ENCODE data around the gene ADAMTS2. TPM values are rescaled to one million over a fixed set of nuclear protein-coding genes. Genes with fewer than 3 reads are reported as not detected.

ADAMTS2 gene
- total RNA-seq, 1 experiment from 2014 or later = not detected

- no peak for DNase-seq (ENCODE audit: extremely low read depth, low read depth)
Measured at GRCh38 chr5:179207920-179208705, 137.1 kb downstream of the ADAMTS2 start.

GRCh38 chr5:179207470-179207869 is 137.8 kb downstream of the ADAMTS2 start:
- DNase-seq (ENCODE audit: extremely low read depth, low read depth) = no peak

- DNase-seq (ENCODE audit: extremely low read depth, low read depth) = no peak
Measured at GRCh38 chr5:179206366-179206765, 138.9 kb downstream of the ADAMTS2 start.

- no peak for DNase-seq (ENCODE audit: extremely low read depth, low read depth)
Measured at GRCh38 chr5:179205277-179205676, 140.0 kb downstream of the ADAMTS2 start.

GRCh38 chr5:179204572-179204971 is 140.7 kb downstream of the ADAMTS2 start:
- DNase-seq (ENCODE audit: extremely low read depth, low read depth) = no peak

- DNase-seq (ENCODE audit: extremely low read depth, low read depth) = no peak
Measured at GRCh38 chr5:179203248-179203647, 142.0 kb downstream of the ADAMTS2 start.

GRCh38 chr5:179201986-179202385 is 143.3 kb downstream of the ADAMTS2 start:
- DNase-seq (ENCODE audit: extremely low read depth, low read depth) = no peak

- no peak for DNase-seq (ENCODE audit: extremely low read depth, low read depth)
Measured at GRCh38 chr5:179199246-179199645, 146.0 kb downstream of the ADAMTS2 start.

GRCh38 chr5:179198825-179199224 is 146.4 kb downstream of the ADAMTS2 start:
- DNase-seq (ENCODE audit: extremely low read depth, low read depth) = no peak

GRCh38 chr5:179196405-179197079 is 148.7 kb downstream of the ADAMTS2 start:
- no peak for DNase-seq (ENCODE audit: extremely low read depth, low read depth)

GRCh38 chr5:179195561-179196404 is 149.5 kb downstream of the ADAMTS2 start:
- DNase-seq (ENCODE audit: extremely low read depth, low read depth) = no peak

GRCh38 chr5:179194941-179195381 is 150.3 kb downstream of the ADAMTS2 start:
- no peak for DNase-seq (ENCODE audit: extremely low read depth, low read depth)

- DNase-seq (ENCODE audit: extremely low read depth, low read depth) = no peak
Measured at GRCh38 chr5:179194201-179194910, 150.9 kb downstream of the ADAMTS2 start.

GRCh38 chr5:179193746-179194145 is 151.5 kb downstream of the ADAMTS2 start:
- DNase-seq (ENCODE audit: extremely low read depth, low read depth) = no peak

GRCh38 chr5:179192891-179193470 is 152.3 kb downstream of the ADAMTS2 start:
- no peak for DNase-seq (ENCODE audit: extremely low read depth, low read depth)

GRCh38 chr5:179192185-179192890 is 152.9 kb downstream of the ADAMTS2 start:
- no peak for DNase-seq (ENCODE audit: extremely low read depth, low read depth)

GRCh38 chr5:179191506-179192184 is 153.6 kb downstream of the ADAMTS2 start:
- DNase-seq (ENCODE audit: extremely low read depth, low read depth) = no peak

GRCh38 chr5:179190851-179191505 is 154.3 kb downstream of the ADAMTS2 start:
- no peak for DNase-seq (ENCODE audit: extremely low read depth, low read depth)

All from NCI-H460 (cell line).